WTC11 (cell line): Measurements from ENCODE around the gene MST1R. TPM values are rescaled to one million over a fixed set of nuclear protein-coding genes. Genes with fewer than 3 reads are reported as not detected.
"Not testable (repeated sequence)": the region's sequence is repeated elsewhere in the genome, so short reads cannot be mapped to it uniquely, and the experiment has no call there.

Experiments used
- ATAC-seq: fragments of 200-7000 bp; cut with Tn5 transposase; 2 replicates; pipeline ENCODE4 v1.10.0; 2021; ENCODE audit warnings: mild to moderate bottlenecking, moderate library complexity
- CTCF ChIA-PET: fragments of 300-600 bp; sonication (Branson Sonifier 250); formaldehyde crosslinking; loops from one replicate; lab custom pipeline; 2021; ENCODE audit warnings: antibody characterized with exemption; lab: Charles Lee
- POLR2A ChIA-PET: fragments of 350-600 bp; sonication (Branson Sonifier 250); formaldehyde crosslinking; loops from one replicate; lab custom pipeline; 2021; ENCODE audit warnings: antibody characterized with exemption; lab: Charles Lee
- DNase-seq: peaks from one replicate; pipeline ENCODE4 v3.0.0; 2021; ENCODE audit warnings: low spot score
- H3K27ac Mint-ChIP-seq: 2 replicates; pipeline ENCODE4 v1.8.0; 2021; ENCODE audit warnings: mixed read lengths
- H3K27me3 Mint-ChIP-seq: 2 replicates; pipeline ENCODE4 v1.8.0; 2021; ENCODE audit warnings: low read depth, mild to moderate bottlenecking, moderate library complexity, mixed read lengths
- H3K36me3 Mint-ChIP-seq: 2 replicates; pipeline ENCODE4 v1.8.0; 2021; ENCODE audit warnings: mixed read lengths
- H3K4me1 Mint-ChIP-seq: 2 replicates; pipeline ENCODE4 v1.8.0; 2022; ENCODE audit warnings: mixed read lengths
- H3K4me3 Mint-ChIP-seq: 2 replicates; pipeline ENCODE4 v1.8.0; 2021; ENCODE audit warnings: mild to moderate bottlenecking, moderate library complexity, mixed read lengths
- H3K9me3 Mint-ChIP-seq: 2 replicates; pipeline ENCODE4 v1.8.0; 2021; ENCODE audit warnings: mixed read lengths
- ATF2 ChIP-seq: sonication (generic); formaldehyde crosslinking; IDR thresholded peaks from 2 replicates; pipeline ENCODE4 v1.8.1; 2022; ENCODE audit warnings: low read depth, missing genetic modification reagents, borderline replicate concordance
- FOXP1 ChIP-seq: sonication (generic); formaldehyde crosslinking; IDR thresholded peaks from 2 replicates; pipeline ENCODE4 v1.8.0; 2022; ENCODE audit warnings: missing genetic modification reagents, mild to moderate bottlenecking, moderate library complexity, borderline replicate concordance
- HMGA2 ChIP-seq: fragments of 250-450 bp; sonication (Bioruptor Pico); IDR thresholded peaks from 2 replicates; pipeline ENCODE4 v1.4.0; 2021; ENCODE audit warnings: mild to moderate bottlenecking, moderate library complexity
- JUN ChIP-seq: sonication (generic); formaldehyde crosslinking; IDR thresholded peaks from 2 replicates; pipeline ENCODE4 v1.8.0; 2023; ENCODE audit warnings: mild to moderate bottlenecking, missing genetic modification reagents
- MYBL2 ChIP-seq: sonication (generic); formaldehyde crosslinking; IDR thresholded peaks from 2 replicates; pipeline ENCODE4 v1.8.1; 2023; ENCODE audit warnings: mild to moderate bottlenecking, moderate library complexity, missing genetic modification reagents
- NFATC4 ChIP-seq: fragments of 250-450 bp; sonication (Bioruptor Pico); IDR thresholded peaks from 2 replicates; pipeline ENCODE4 v1.9.0; 2021; ENCODE audit warnings: mild to moderate bottlenecking
- NR2C2 ChIP-seq: sonication (generic); formaldehyde crosslinking; IDR thresholded peaks from 2 replicates; pipeline ENCODE4 v1.8.0; 2022; ENCODE audit warnings: mild to moderate bottlenecking, missing genetic modification reagents
- NR3C1 ChIP-seq: sonication (generic); formaldehyde crosslinking; conservative IDR thresholded peaks from 2 replicates; pipeline ENCODE4 v1.8.1; 2023; ENCODE audit warnings: low read depth, mild to moderate bottlenecking, missing genetic modification reagents
- PREB ChIP-seq: sonication (generic); formaldehyde crosslinking; IDR thresholded peaks from 2 replicates; pipeline ENCODE4 v1.8.1; 2022; ENCODE audit warnings: mild to moderate bottlenecking, missing genetic modification reagents, moderate library complexity, borderline replicate concordance
- TEAD1 ChIP-seq: sonication (generic); formaldehyde crosslinking; IDR thresholded peaks from 2 replicates; pipeline ENCODE4 v1.8.0; 2022; ENCODE audit warnings: mild to moderate bottlenecking, missing genetic modification reagents
- ZBTB21 ChIP-seq: sonication (generic); formaldehyde crosslinking; IDR thresholded peaks from 2 replicates; pipeline ENCODE4 v1.8.1; 2023; ENCODE audit warnings: mild to moderate bottlenecking, missing genetic modification reagents, borderline replicate concordance
- ZBTB43 ChIP-seq: sonication (generic); formaldehyde crosslinking; IDR thresholded peaks from 2 replicates; pipeline ENCODE4 v1.8.1; 2023; ENCODE audit warnings: mild to moderate bottlenecking, missing genetic modification reagents
- ZNF263 ChIP-seq: sonication (generic); formaldehyde crosslinking; IDR thresholded peaks from 2 replicates; pipeline ENCODE4 v1.8.1; 2022; ENCODE audit warnings: low read depth, mild to moderate bottlenecking, moderate library complexity, missing genetic modification reagents
- ZNF281 ChIP-seq: sonication (generic); formaldehyde crosslinking; IDR thresholded peaks from 2 replicates; pipeline ENCODE4 v1.8.0; 2023; ENCODE audit warnings: mild to moderate bottlenecking, missing genetic modification reagents
- ZNF512 ChIP-seq: sonication (generic); formaldehyde crosslinking; IDR thresholded peaks from 2 replicates; pipeline ENCODE4 v1.8.1; 2022; ENCODE audit warnings: missing genetic modification reagents, borderline replicate concordance
- total RNA-seq: library from RNA; stranded (reverse); gene quantifications from 3 replicates; pipeline ENCODE4 v1.2.3, GENCODE V29; 2021

Gene MST1R
- total RNA-seq, 1 experiment from 2014 or later: 6.2 TPM

- no peak for TF ChIP-seq ATF2 (CRISPR knock-in tag)
- TF ChIP-seq MYBL2: no peak
Measured at GRCh38 chr3:49937090-49937489, 33.4 kb upstream of the MST1R start (continued).

GRCh38 chr3:49932281-49932680 is 28.6 kb upstream of the MST1R start:
- H3K9me3 Mint-ChIP-seq, H3K27me3 Mint-ChIP-seq, POLR2A ChIA-PET, ATAC-seq, H3K36me3 Mint-ChIP-seq, DNase-seq, H3K4me3 Mint-ChIP-seq, H3K27ac Mint-ChIP-seq, CTCF ChIA-PET: not testable (repeated sequence)
- peaks cover 25% of the 10 kb centered on the region for H3K4me1 Mint-ChIP-seq

GRCh38 chr3:49930922-49931321 is 27.2 kb upstream of the MST1R start:
- no peak for TF ChIP-seq ATF2 (CRISPR knock-in tag)
- no peak for TF ChIP-seq JUN (CRISPR knock-in tag)
- TF ChIP-seq NFATC4: no peak
- no peak for TF ChIP-seq NR2C2
- TF ChIP-seq ZNF512 (CRISPR knock-in tag): no peak
- TF ChIP-seq HMGA2 (CRISPR knock-in tag): no peak
- TF ChIP-seq ZNF281: no peak
- Mint-ChIP-seq H3K4me1 (peaks cover 25% of the 10 kb centered on the region), H3K27me3 (no peaks in the 10 kb centered on the region), H3K4me3 (peak overlapping the region; percentile 54), H3K36me3 (no peaks in the 10 kb centered on the region), H3K9me3 (no peaks in the 10 kb centered on the region), H3K27ac (peak overlapping the region; percentile 51)
- ChIA-PET CTCF (interaction anchor here (0.5 to 3.3 kb wide), 14 partner anchors 9 to 315 kb away, joined by 3 to 88 read pairs (median 4); partner anchors contain the start of gene RBM6), POLR2A (interaction anchor here (0.8 to 2.6 kb wide), 2 partner anchors 9 to 107 kb away, joined by 7 to 31 read pairs; partner anchors contain the start of gene RBM6)
- peak; percentile 75 for DNase-seq
- peak; percentile 74 for ATAC-seq

- H3K27ac Mint-ChIP-seq: peak overlapping the region; percentile 98
- H3K27me3 Mint-ChIP-seq: no peaks in the 10 kb centered on the region
- POLR2A ChIA-PET: interaction anchor here (0.6 to 2.6 kb wide), 9 partner anchors 10 to 258 kb away, joined by 3 to 31 read pairs (median 4); partner anchors contain the start of genes INKA1 and RBM6
- DNase-seq (no peak), ATAC-seq (no peak)
- H3K4me3 Mint-ChIP-seq: peak overlapping the region; percentile 90
- H3K36me3 Mint-ChIP-seq: no peaks in the 10 kb centered on the region
- no peaks in the 10 kb centered on the region for H3K9me3 Mint-ChIP-seq
- peaks cover 25% of the 10 kb centered on the region for H3K4me1 Mint-ChIP-seq
- CTCF ChIA-PET: interaction anchor here (0.9 to 3.3 kb wide), 34 partner anchors 10 to 460 kb away, joined by 3 to 88 read pairs (median 5); partner anchors contain the start of genes DAG1, INKA1, MST1R and RBM6
- TF ChIP-seq PREB (CRISPR knock-in tag): no peak
- TF ChIP-seq ZNF263 (CRISPR knock-in tag): no peak
- no peak for TF ChIP-seq ZBTB43 (CRISPR knock-in tag)
- no peak for TF ChIP-seq TEAD1
- TF ChIP-seq ZNF281: no peak
- TF ChIP-seq FOXP1 (CRISPR knock-in tag): no peak
- no peak for TF ChIP-seq NR3C1 (CRISPR knock-in tag)
- TF ChIP-seq ZBTB21 (CRISPR knock-in tag): no peak
Measured at GRCh38 chr3:49930168-49930690, 26.6 kb upstream of the MST1R start.
